Activated CD8-positive, alpha-beta T cell treated with anti-CD3 and anti-CD28 coated beads for 36 hours (primary cell): ENCODE data around the gene PARP15. TPM values are rescaled to one million over a fixed set of nuclear protein-coding genes. Genes with fewer than 3 reads are reported as not detected.
A peak's percentile ranks its signal among the peaks of the same experiment; 100 is the strongest.
"Not testable (repeated sequence)": the region's sequence is repeated elsewhere in the genome, so short reads cannot be mapped to it uniquely, and the experiment has no call there.

Source experiments
- ATAC-seq: fragments of 200-7000 bp; cut with Tn5 transposase; one replicate; pipeline ENCODE4 v1.10.0; 2021; ENCODE audit warnings: mild to moderate bottlenecking, moderate library complexity
- CTCF ChIA-PET: fragments of 350-600 bp; sonication (Branson Sonifier 250); formaldehyde crosslinking; loops from one replicate; lab custom pipeline; 2021; ENCODE audit warnings: antibody characterized with exemption; lab: Charles Lee
- POLR2A ChIA-PET: fragments of 350-600 bp; sonication (Branson Sonifier 250); formaldehyde crosslinking; loops from one replicate; lab custom pipeline; 2021; ENCODE audit warnings: antibody characterized with exemption; lab: Charles Lee
- DNase-seq: peaks from one replicate; pipeline ENCODE4 v3.0.0-alpha.2; 2020
- H3K27ac Mint-ChIP-seq: one replicate; pipeline ENCODE4 v1.8.0; 2021; ENCODE audit warnings: mild to moderate bottlenecking, mixed read lengths
- H3K27me3 Mint-ChIP-seq: one replicate; pipeline ENCODE4 v1.8.0; 2021; ENCODE audit warnings: mixed read lengths
- H3K36me3 Mint-ChIP-seq: one replicate; pipeline ENCODE4 v1.8.0; 2021; ENCODE audit warnings: low read depth, mixed read lengths
- H3K4me1 Mint-ChIP-seq: one replicate; pipeline ENCODE4 v1.8.0; 2021; ENCODE audit warnings: low read depth, mixed read lengths
- H3K4me3 Mint-ChIP-seq: one replicate; pipeline ENCODE4 v1.8.0; 2021; ENCODE audit warnings: mild to moderate bottlenecking, moderate library complexity, mixed read lengths
- H3K9me3 Mint-ChIP-seq: one replicate; pipeline ENCODE4 v1.8.0; 2021; ENCODE audit warnings: mixed read lengths
- CTCF ChIP-seq: fragments of 200-600 bp; IDR thresholded peaks from one replicate; pipeline ENCODE4 v1.8.0; 2022; ENCODE audit warnings: antibody characterized with exemption, mild to moderate bottlenecking
- intact Hi-C: fragments of 100-400 bp; cut with micrococcal nuclease; formaldehyde crosslinking; loops from one replicate; pipeline ENCODE4 v1.10.0; 2022
- total RNA-seq, 2 experiments: library from RNA; stranded (reverse); gene quantifications; one replicate each; pipeline ENCODE4 v1.2.3, GENCODE V29; 2021

Gene PARP15
- total RNA-seq, 2 experiments from 2014 or later = 13.3 to 14.0 TPM

GRCh38 chr3:122681974-122682409 lies 104.5 kb downstream of the PARP15 start:
- TF ChIP-seq CTCF = no peak
- peak overlapping the region; percentile 97 for H3K4me3 Mint-ChIP-seq
- H3K9me3 Mint-ChIP-seq = no peaks in the 10 kb centered on the region
- ChIA-PET CTCF (interaction anchor here (7.0 kb wide), 1 partner anchor 121 kb away, joined by 244 read pairs; the partner anchor contains the start of genes DTX3L and PARP9), POLR2A (interaction anchor here (0.8 to 0.9 kb wide), 2 partner anchors 118 to 288 kb away, joined by 3 read pairs; partner anchors contain the start of genes DTX3L and PARP9)
- no peak for DNase-seq
- H3K36me3 Mint-ChIP-seq = peaks cover 27% of the 10 kb centered on the region
- peak overlapping the region; percentile 96 for H3K27ac Mint-ChIP-seq
- H3K27me3 Mint-ChIP-seq = no peaks in the 10 kb centered on the region
- peaks cover 51% of the 10 kb centered on the region for H3K4me1 Mint-ChIP-seq
- ATAC-seq = no peak
- intact Hi-C loops = loop anchor here (10.0 kb wide), 1 partner anchor 267 kb away; the partner anchor contains the start of gene WDR5B

GRCh38 chr3:122682778-122683411 lies 105.4 kb downstream of the PARP15 start:
- peak overlapping the region; percentile 96 for H3K27ac Mint-ChIP-seq
- intact Hi-C loops = loop anchor here (10.0 kb wide), 1 partner anchor 268 kb away; the partner anchor contains the start of gene WDR5B
- peaks cover 51% of the 10 kb centered on the region for H3K4me1 Mint-ChIP-seq
- not testable (repeated sequence) for H3K9me3 Mint-ChIP-seq, H3K27me3 Mint-ChIP-seq, ATAC-seq, DNase-seq
- H3K36me3 Mint-ChIP-seq = peaks cover 34% of the 10 kb centered on the region
- ChIA-PET CTCF (interaction anchor here (7.0 kb wide), 1 partner anchor 122 kb away, joined by 244 read pairs; the partner anchor contains the start of genes DTX3L and PARP9), POLR2A (interaction anchor here (0.5 to 1.7 kb wide), 5 partner anchors 12 to 299 kb away, joined by 3 to 5 read pairs (median 3); partner anchors contain the start of gene FAM162A)
- peak overlapping the region; percentile 97 for H3K4me3 Mint-ChIP-seq

- intact Hi-C loops = loop anchor here (10.0 kb wide), 1 partner anchor 272 kb away; the partner anchor contains the start of gene WDR5B
- no peak for ATAC-seq
These were observed 109.8 kb downstream of the PARP15 start for GRCh38 chr3:122687298-122687697.

More at GRCh38 chr3:122687298-122687697, 109.8 kb downstream of the PARP15 start:
- Mint-ChIP-seq H3K27ac (no peak overlapping the region), H3K36me3 (peaks cover 43% of the 10 kb centered on the region), H3K4me3 (no peak overlapping the region), H3K9me3 (no peaks in the 10 kb centered on the region), H3K27me3 (no peaks in the 10 kb centered on the region), H3K4me1 (peaks cover 25% of the 10 kb centered on the region)
- ChIA-PET POLR2A (interaction anchor here (0.6 to 1.2 kb wide), 4 partner anchors 8 to 123 kb away, joined by 3 to 6 read pairs (median 4); no protein-coding TSS in a partner anchor), CTCF (interaction anchor here (0.6 to 1.5 kb wide), 7 partner anchors 8 to 295 kb away, joined by 3 to 6 read pairs (median 3); no protein-coding TSS in a partner anchor)
- no peak for DNase-seq
- no peak for TF ChIP-seq CTCF

Other genes with a start within 250 kb of the PARP15 start
- 100 to 1,000 TPM; 154 to 168 TPM for gene MIX23, start 194.4 kb upstream of the PARP15 start, total RNA-seq
- gene FAM162A, start 193.5 kb upstream of the PARP15 start, total RNA-seq = 100 to 1,000 TPM; 202 to 204 TPM
- 1 to 10 TPM; 3.2 to 3.4 TPM for gene WDR5B, start 161.6 kb upstream of the PARP15 start, total RNA-seq
- gene KPNA1, start 62.7 kb upstream of the PARP15 start, total RNA-seq = 10 to 100 TPM; 46.6 to 47.4 TPM
- 10 to 100 TPM; 17.8 to 18.5 TPM for gene PARP9, start 13.3 kb upstream of the PARP15 start, total RNA-seq
- gene DTX3L, start 13.3 kb upstream of the PARP15 start, total RNA-seq = 10 to 100 TPM; 22.1 to 25.9 TPM
- gene PARP14, start 103.2 kb downstream of the PARP15 start, total RNA-seq = 10 to 100 TPM; 53.1 to 53.3 TPM
- gene HSPBAP1, start 216.2 kb downstream of the PARP15 start, total RNA-seq = 1 to 10 TPM; 4.0 to 4.2 TPM
- gene SLC49A4, start 217.4 kb downstream of the PARP15 start, total RNA-seq = 1 to 10 TPM; 1.6 to 1.9 TPM